Measurements from ENCODE around the gene AP2A2. TPM values are rescaled to one million over a fixed set of nuclear protein-coding genes. Genes with fewer than 3 reads are reported as not detected.
A peak's percentile ranks its signal among the peaks of the same experiment; 100 is the strongest.

AP2A2 gene
- total RNA-seq, 1 donor from 2014 or later = 9.5 TPM

GRCh38 chr11:884578-885070 lies 41.0 kb upstream of the AP2A2 start:
- no peak for TF ChIP-seq CTCF (IDR thresholded peaks at IDR 0.05; ENCODE audit: insufficient read depth, low read length, severe bottlenecking)
- peaks cover 18% of the 10 kb centered on the region for H3K36me3 ChIP-seq (ENCODE audit: control insufficient read depth, insufficient read depth, low read length)
- H3K4me3 ChIP-seq (ENCODE audit: low read depth, low read length) = no peak overlapping the region
- DNase-seq (ENCODE audit: low read depth) = no peak
- H3K27me3 ChIP-seq (ENCODE audit: control insufficient read depth, insufficient read depth, low read length) = no peaks in the 10 kb centered on the region
- FAIRE-seq = no peak

- no peak for DNase-seq (ENCODE audit: low read depth)
- H3K27me3 ChIP-seq (ENCODE audit: control insufficient read depth, insufficient read depth, low read length) = no peaks in the 10 kb centered on the region
- TF ChIP-seq CTCF (IDR thresholded peaks at IDR 0.05; ENCODE audit: insufficient read depth, low read length, severe bottlenecking) = no peak
- peaks cover 18% of the 10 kb centered on the region for H3K36me3 ChIP-seq (ENCODE audit: control insufficient read depth, insufficient read depth, low read length)
- FAIRE-seq = no peak
- H3K4me3 ChIP-seq (ENCODE audit: low read depth, low read length) = no peak overlapping the region
Measured at GRCh38 chr11:886568-886967, 39.1 kb upstream of the AP2A2 start.

- H3K27me3 ChIP-seq (ENCODE audit: control insufficient read depth, insufficient read depth, low read length) = no peaks in the 10 kb centered on the region
- no peak overlapping the region for H3K4me3 ChIP-seq (ENCODE audit: low read depth, low read length)
- peaks cover 18% of the 10 kb centered on the region for H3K36me3 ChIP-seq (ENCODE audit: control insufficient read depth, insufficient read depth, low read length)
- no peak for DNase-seq (ENCODE audit: low read depth)
- no peak for TF ChIP-seq CTCF (IDR thresholded peaks at IDR 0.05; ENCODE audit: insufficient read depth, low read length, severe bottlenecking)
- FAIRE-seq = no peak
Measured at GRCh38 chr11:887589-887988, 38.1 kb upstream of the AP2A2 start.

- Histone ChIP-seq H3K36me3 (ENCODE audit: control insufficient read depth, insufficient read depth, low read length) (peaks cover 16% of the 10 kb centered on the region), H3K27me3 (ENCODE audit: control insufficient read depth, insufficient read depth, low read length) (no peaks in the 10 kb centered on the region), H3K4me3 (ENCODE audit: low read depth, low read length) (no peak overlapping the region)
- FAIRE-seq (peak; percentile 55), DNase-seq (ENCODE audit: low read depth) (no peak)
- no peak for TF ChIP-seq CTCF (IDR thresholded peaks at IDR 0.05; ENCODE audit: insufficient read depth, low read length, severe bottlenecking)
Measured at GRCh38 chr11:888310-889212, 37.1 kb upstream of the AP2A2 start.

- FAIRE-seq (no peak), DNase-seq (ENCODE audit: low read depth) (no peak)
- TF ChIP-seq CTCF (IDR thresholded peaks at IDR 0.05; ENCODE audit: insufficient read depth, low read length, severe bottlenecking) = no peak
- Histone ChIP-seq H3K27me3 (ENCODE audit: control insufficient read depth, insufficient read depth, low read length) (no peaks in the 10 kb centered on the region), H3K36me3 (ENCODE audit: control insufficient read depth, insufficient read depth, low read length) (peaks cover 16% of the 10 kb centered on the region), H3K4me3 (ENCODE audit: low read depth, low read length) (no peak overlapping the region)
Measured at GRCh38 chr11:889257-889656, 36.4 kb upstream of the AP2A2 start.

Data from bronchial epithelial cell (primary cell).